ENCODE results near the gene EMILIN3.

Gene EMILIN3

GRCh38 chr20:41364236-41364855 is 2.3 kb downstream of the EMILIN3 start:
- no peak for DNase-seq (ENCODE audit: low read depth, low spot score)

GRCh38 chr20:41363601-41364000 is 3.0 kb downstream of the EMILIN3 start:
- no peak for DNase-seq (ENCODE audit: low read depth, low spot score)

- DNase-seq (ENCODE audit: low read depth, low spot score), result no peak
These were observed 3.9 kb downstream of the EMILIN3 start for GRCh38 chr20:41362748-41363140.

GRCh38 chr20:41361757-41362747 is 4.6 kb downstream of the EMILIN3 start:
- DNase-seq (ENCODE audit: low read depth, low spot score), result no peak

- DNase-seq (ENCODE audit: low read depth, low spot score), result no peak
These were observed 5.5 kb downstream of the EMILIN3 start for GRCh38 chr20:41360831-41361756.

- DNase-seq (ENCODE audit: low read depth, low spot score), result no peak
These were observed 7.0 kb downstream of the EMILIN3 start for GRCh38 chr20:41359541-41360011.

- DNase-seq (ENCODE audit: low read depth, low spot score), result no peak
These were observed 7.9 kb downstream of the EMILIN3 start for GRCh38 chr20:41358717-41359116.

- no peak for DNase-seq (ENCODE audit: low read depth, low spot score)
These were observed 8.4 kb downstream of the EMILIN3 start for GRCh38 chr20:41358230-41358629.

GRCh38 chr20:41357424-41358163 is 9.0 kb downstream of the EMILIN3 start:
- DNase-seq (ENCODE audit: low read depth, low spot score), result no peak

- DNase-seq (ENCODE audit: low read depth, low spot score), result no peak
These were observed 9.7 kb downstream of the EMILIN3 start for GRCh38 chr20:41356951-41357350.

- DNase-seq (ENCODE audit: low read depth, low spot score), result no peak
These were observed 10.9 kb downstream of the EMILIN3 start for GRCh38 chr20:41355598-41356203.

GRCh38 chr20:41355192-41355591 is 11.4 kb downstream of the EMILIN3 start:
- DNase-seq (ENCODE audit: low read depth, low spot score), result no peak

- no peak for DNase-seq (ENCODE audit: low read depth, low spot score)
These were observed 13.1 kb downstream of the EMILIN3 start for GRCh38 chr20:41353530-41353929.

- no peak for DNase-seq (ENCODE audit: low read depth, low spot score)
These were observed 14.0 kb downstream of the EMILIN3 start for GRCh38 chr20:41352666-41353065.

- no peak for DNase-seq (ENCODE audit: low read depth, low spot score)
These were observed 14.5 kb downstream of the EMILIN3 start for GRCh38 chr20:41352106-41352505.

GRCh38 chr20:41350408-41350962 is 16.1 kb downstream of the EMILIN3 start:
- no peak for DNase-seq (ENCODE audit: low read depth, low spot score)

GRCh38 chr20:41349943-41350342 is 16.7 kb downstream of the EMILIN3 start:
- DNase-seq (ENCODE audit: low read depth, low spot score), result no peak

- DNase-seq (ENCODE audit: low read depth, low spot score), result no peak
These were observed 17.4 kb downstream of the EMILIN3 start for GRCh38 chr20:41349266-41349665.

- no peak for DNase-seq (ENCODE audit: low read depth, low spot score)
These were observed 18.0 kb downstream of the EMILIN3 start for GRCh38 chr20:41348430-41349172.

Data from astrocyte of the hippocampus (primary cell).